Measurements from ENCODE around the gene EFHD2.

GRCh38 chr1:15451014-15451722, 41.5 kb downstream of the EFHD2 start:
- TF ChIP-seq, protein P1, sequence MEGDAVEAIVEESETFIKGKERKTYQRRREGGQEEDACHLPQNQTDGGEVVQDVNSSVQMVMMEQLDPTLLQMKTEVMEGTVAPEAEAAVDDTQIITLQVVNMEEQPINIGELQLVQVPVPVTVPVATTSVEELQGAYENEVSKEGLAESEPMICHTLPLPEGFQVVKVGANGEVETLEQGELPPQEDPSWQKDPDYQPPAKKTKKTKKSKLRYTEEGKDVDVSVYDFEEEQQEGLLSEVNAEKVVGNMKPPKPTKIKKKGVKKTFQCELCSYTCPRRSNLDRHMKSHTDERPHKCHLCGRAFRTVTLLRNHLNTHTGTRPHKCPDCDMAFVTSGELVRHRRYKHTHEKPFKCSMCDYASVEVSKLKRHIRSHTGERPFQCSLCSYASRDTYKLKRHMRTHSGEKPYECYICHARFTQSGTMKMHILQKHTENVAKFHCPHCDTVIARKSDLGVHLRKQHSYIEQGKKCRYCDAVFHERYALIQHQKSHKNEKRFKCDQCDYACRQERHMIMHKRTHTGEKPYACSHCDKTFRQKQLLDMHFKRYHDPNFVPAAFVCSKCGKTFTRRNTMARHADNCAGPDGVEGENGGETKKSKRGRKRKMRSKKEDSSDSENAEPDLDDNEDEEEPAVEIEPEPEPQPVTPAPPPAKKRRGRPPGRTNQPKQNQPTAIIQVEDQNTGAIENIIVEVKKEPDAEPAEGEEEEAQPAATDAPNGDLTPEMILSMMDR (IDR thresholded peaks at IDR 0.05; ENCODE audit: insufficient read depth, low read length), result no peak
- no peak for TF ChIP-seq POLR2AphosphoS5 (IDR thresholded peaks at IDR 0.05; ENCODE audit: low read depth)
- no peak for TF ChIP-seq GABPA (IDR thresholded peaks at IDR 0.05; ENCODE audit: low read depth)
- TF ChIP-seq, protein P2, sequence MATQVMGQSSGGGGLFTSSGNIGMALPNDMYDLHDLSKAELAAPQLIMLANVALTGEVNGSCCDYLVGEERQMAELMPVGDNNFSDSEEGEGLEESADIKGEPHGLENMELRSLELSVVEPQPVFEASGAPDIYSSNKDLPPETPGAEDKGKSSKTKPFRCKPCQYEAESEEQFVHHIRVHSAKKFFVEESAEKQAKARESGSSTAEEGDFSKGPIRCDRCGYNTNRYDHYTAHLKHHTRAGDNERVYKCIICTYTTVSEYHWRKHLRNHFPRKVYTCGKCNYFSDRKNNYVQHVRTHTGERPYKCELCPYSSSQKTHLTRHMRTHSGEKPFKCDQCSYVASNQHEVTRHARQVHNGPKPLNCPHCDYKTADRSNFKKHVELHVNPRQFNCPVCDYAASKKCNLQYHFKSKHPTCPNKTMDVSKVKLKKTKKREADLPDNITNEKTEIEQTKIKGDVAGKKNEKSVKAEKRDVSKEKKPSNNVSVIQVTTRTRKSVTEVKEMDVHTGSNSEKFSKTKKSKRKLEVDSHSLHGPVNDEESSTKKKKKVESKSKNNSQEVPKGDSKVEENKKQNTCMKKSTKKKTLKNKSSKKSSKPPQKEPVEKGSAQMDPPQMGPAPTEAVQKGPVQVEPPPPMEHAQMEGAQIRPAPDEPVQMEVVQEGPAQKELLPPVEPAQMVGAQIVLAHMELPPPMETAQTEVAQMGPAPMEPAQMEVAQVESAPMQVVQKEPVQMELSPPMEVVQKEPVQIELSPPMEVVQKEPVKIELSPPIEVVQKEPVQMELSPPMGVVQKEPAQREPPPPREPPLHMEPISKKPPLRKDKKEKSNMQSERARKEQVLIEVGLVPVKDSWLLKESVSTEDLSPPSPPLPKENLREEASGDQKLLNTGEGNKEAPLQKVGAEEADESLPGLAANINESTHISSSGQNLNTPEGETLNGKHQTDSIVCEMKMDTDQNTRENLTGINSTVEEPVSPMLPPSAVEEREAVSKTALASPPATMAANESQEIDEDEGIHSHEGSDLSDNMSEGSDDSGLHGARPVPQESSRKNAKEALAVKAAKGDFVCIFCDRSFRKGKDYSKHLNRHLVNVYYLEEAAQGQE (IDR thresholded peaks at IDR 0.05; ENCODE audit: insufficient replicate concordance, low read depth), result no peak

Data from HL-60 (cell line).